Activated B cell treated with CpG ODN at 0.5 μM for 24 hours (primary cell): ENCODE measurements around the gene ARHGAP30. TPM values are rescaled to one million over a fixed set of nuclear protein-coding genes. Genes with fewer than 3 reads are reported as not detected.

Experiments used
- ATAC-seq: fragments of 200-7000 bp; cut with Tn5 transposase; one replicate; pipeline ENCODE4 v1.10.0; 2021; ENCODE audit warnings: low read depth, mild to moderate bottlenecking, moderate library complexity
- CTCF ChIA-PET: fragments of 350-600 bp; sonication (Branson Sonifier 250); formaldehyde crosslinking; loops from one replicate; lab custom pipeline; 2021; ENCODE audit warnings: antibody characterized with exemption; lab: Charles Lee
- POLR2A ChIA-PET: fragments of 350-600 bp; sonication (Branson Sonifier 250); formaldehyde crosslinking; loops from one replicate; lab custom pipeline; 2021; ENCODE audit warnings: antibody characterized with exemption; lab: Charles Lee
- DNase-seq: peaks from one replicate; pipeline ENCODE4 v3.0.0; 2022
- H3K27ac Mint-ChIP-seq: one replicate; pipeline ENCODE4 v1.8.0; 2020; ENCODE audit warnings: mixed read lengths
- H3K27me3 Mint-ChIP-seq: one replicate; pipeline ENCODE4 v1.8.0; 2021; ENCODE audit warnings: mixed read lengths
- H3K36me3 Mint-ChIP-seq: one replicate; pipeline ENCODE4 v1.8.0; 2021; ENCODE audit warnings: low read depth, mixed read lengths
- H3K4me1 Mint-ChIP-seq: one replicate; pipeline ENCODE4 v1.8.0; 2021; ENCODE audit warnings: mixed read lengths
- H3K4me3 Mint-ChIP-seq: one replicate; pipeline ENCODE4 v1.8.0; 2020; ENCODE audit warnings: mild to moderate bottlenecking, mixed read lengths
- H3K9me3 Mint-ChIP-seq: one replicate; pipeline ENCODE4 v1.8.0; 2020; ENCODE audit warnings: mixed read lengths
- intact Hi-C: fragments of 100-400 bp; cut with micrococcal nuclease; formaldehyde crosslinking; loops from one replicate; pipeline ENCODE4 v1.15.1; 2024
- total RNA-seq: library from RNA; stranded (reverse); gene quantifications from 2 replicates; pipeline ENCODE4 v1.2.3, GENCODE V29; 2022
- TF ChIP-seq, protein P1 (sequence below): fragments of 200-600 bp; IDR thresholded peaks from one replicate; pipeline ENCODE4 v1.8.0; 2022; ENCODE audit warnings: antibody characterized with exemption, mild to moderate bottlenecking

ARHGAP30 gene
- total RNA-seq, 1 donor from 2014 or later = 158 TPM

DNA sequence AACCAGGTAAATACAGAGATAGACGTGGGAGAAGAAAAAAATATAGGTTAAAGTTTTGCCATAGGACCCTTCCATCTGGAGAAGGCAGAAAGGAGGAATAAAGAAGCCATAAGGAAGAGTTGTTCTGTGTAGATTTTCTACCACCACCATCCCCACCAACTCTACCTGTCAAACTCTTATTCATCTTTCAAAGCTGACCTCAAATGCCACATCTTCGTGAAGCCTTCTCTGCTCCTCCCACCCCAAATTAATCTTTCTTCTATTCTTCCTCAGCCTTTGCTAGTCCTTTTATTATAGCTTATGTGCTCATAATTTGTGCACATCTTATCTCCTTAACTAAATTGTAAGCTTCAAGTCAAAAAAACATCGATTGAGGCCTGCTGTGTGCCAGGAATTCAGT is 20.9 kb upstream of the ARHGAP30 start:
- POLR2A ChIA-PET = no interaction called here
- no peak for ATAC-seq
- DNase-seq = no peak
- H3K27me3 Mint-ChIP-seq = peaks cover 2% of the 10 kb centered on the region
- H3K36me3 Mint-ChIP-seq = no peaks in the 10 kb centered on the region
- H3K27ac Mint-ChIP-seq = no peak overlapping the region
- H3K9me3 Mint-ChIP-seq = no peaks in the 10 kb centered on the region
- CTCF ChIA-PET = no interaction called here
- no peak overlapping the region for H3K4me3 Mint-ChIP-seq
- peaks cover 4% of the 10 kb centered on the region for H3K4me1 Mint-ChIP-seq
- TF ChIP-seq, protein P1, sequence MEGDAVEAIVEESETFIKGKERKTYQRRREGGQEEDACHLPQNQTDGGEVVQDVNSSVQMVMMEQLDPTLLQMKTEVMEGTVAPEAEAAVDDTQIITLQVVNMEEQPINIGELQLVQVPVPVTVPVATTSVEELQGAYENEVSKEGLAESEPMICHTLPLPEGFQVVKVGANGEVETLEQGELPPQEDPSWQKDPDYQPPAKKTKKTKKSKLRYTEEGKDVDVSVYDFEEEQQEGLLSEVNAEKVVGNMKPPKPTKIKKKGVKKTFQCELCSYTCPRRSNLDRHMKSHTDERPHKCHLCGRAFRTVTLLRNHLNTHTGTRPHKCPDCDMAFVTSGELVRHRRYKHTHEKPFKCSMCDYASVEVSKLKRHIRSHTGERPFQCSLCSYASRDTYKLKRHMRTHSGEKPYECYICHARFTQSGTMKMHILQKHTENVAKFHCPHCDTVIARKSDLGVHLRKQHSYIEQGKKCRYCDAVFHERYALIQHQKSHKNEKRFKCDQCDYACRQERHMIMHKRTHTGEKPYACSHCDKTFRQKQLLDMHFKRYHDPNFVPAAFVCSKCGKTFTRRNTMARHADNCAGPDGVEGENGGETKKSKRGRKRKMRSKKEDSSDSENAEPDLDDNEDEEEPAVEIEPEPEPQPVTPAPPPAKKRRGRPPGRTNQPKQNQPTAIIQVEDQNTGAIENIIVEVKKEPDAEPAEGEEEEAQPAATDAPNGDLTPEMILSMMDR = no peak
- intact Hi-C loops = loop anchor here (2.0 kb wide), 1 partner anchor 14 kb away; no protein-coding TSS in a partner anchor

DNA sequence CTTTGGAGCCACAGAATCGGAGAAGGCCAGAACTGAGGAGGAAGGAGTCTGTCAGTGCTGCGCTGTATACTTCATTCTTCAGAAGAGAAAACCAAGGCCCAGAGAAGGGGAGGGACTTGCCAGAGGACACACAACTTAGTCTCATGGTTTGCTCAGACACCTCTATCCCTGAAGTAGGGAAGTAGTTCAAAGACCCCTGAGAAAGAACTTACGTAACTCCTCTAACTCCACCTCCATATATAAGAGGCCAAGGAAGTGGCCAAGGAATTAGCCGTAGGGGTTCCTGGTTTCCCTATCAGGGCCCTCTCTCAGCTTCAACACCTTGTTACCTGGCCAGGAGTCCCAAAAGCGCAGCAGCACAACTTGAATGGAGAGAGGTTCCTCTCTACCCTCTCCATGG is 20.2 kb upstream of the ARHGAP30 start:
- intact Hi-C loops = loop anchor here (2.0 kb wide), 1 partner anchor 13 kb away; no protein-coding TSS in a partner anchor
- DNase-seq (no peak), ATAC-seq (no peak)
- Mint-ChIP-seq H3K27me3 (peaks cover 2% of the 10 kb centered on the region), H3K4me1 (peaks cover 1% of the 10 kb centered on the region), H3K9me3 (no peaks in the 10 kb centered on the region), H3K36me3 (no peaks in the 10 kb centered on the region), H3K4me3 (no peak overlapping the region), H3K27ac (no peak overlapping the region)
- POLR2A ChIA-PET = no interaction called here
- TF ChIP-seq, protein P1 = no peak
- CTCF ChIA-PET = interaction anchor here (1.1 kb wide), 1 partner anchor 292 kb away, joined by 3 read pairs; no protein-coding TSS in a partner anchor

DNA sequence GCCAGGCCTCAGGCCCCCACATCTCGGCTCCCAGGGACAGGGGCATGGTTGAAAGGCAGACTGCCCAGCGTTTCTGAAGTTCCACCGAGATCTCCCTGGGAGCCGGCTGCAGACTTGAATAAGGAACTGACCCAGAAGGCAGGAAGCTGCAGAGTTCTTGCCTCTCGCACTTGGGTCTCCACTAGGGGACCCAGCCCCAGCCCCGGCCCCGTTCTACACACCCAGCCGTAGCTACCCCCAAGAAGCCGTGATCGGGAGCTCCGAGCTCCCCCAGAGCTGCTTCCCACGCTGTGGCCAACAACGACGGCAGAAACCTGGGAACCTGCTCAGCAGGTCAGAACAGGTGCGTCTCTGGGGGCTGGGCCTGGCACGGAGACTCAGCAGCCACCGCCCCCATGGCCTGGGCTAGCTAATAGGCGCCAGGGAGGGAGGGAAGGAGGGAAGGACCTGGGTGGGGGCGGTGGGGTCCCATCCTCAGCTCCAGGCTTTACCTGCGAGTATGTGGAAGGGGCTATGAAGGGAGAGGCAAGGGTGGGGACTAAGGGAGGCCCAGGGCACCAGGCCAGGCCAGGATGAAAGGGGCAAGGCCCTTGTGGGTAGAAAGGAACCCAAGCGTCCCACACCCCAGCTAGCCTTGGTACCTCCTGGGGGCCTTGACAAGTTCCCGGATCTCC is 19.7 kb upstream of the ARHGAP30 start, which contains the start of gene NECTIN4:
Gene NECTIN4 (minus strand): TSS at position 308 of the 674 bp plus-strand sequence. CDS start 262 bp downstream, at position 46.
- DNase-seq = no peak
- TF ChIP-seq, protein P1 = no peak
- H3K27me3 Mint-ChIP-seq = peaks cover 2% of the 10 kb centered on the region
- ChIA-PET CTCF (interaction anchor here (1.1 kb wide), 1 partner anchor 292 kb away, joined by 3 read pairs; no protein-coding TSS in a partner anchor), POLR2A (interaction anchor here (0.5 kb wide), 1 partner anchor 300 kb away, joined by 5 read pairs; no protein-coding TSS in a partner anchor)
- peaks cover 1% of the 10 kb centered on the region for H3K4me1 Mint-ChIP-seq
- no peaks in the 10 kb centered on the region for H3K36me3 Mint-ChIP-seq
- no peaks in the 10 kb centered on the region for H3K9me3 Mint-ChIP-seq
- no peak for ATAC-seq
- intact Hi-C loops = no loop called here
- no peak within 1 kb of the TSS for H3K27ac Mint-ChIP-seq
- H3K4me3 Mint-ChIP-seq = no peak within 1 kb of the TSS

DNA sequence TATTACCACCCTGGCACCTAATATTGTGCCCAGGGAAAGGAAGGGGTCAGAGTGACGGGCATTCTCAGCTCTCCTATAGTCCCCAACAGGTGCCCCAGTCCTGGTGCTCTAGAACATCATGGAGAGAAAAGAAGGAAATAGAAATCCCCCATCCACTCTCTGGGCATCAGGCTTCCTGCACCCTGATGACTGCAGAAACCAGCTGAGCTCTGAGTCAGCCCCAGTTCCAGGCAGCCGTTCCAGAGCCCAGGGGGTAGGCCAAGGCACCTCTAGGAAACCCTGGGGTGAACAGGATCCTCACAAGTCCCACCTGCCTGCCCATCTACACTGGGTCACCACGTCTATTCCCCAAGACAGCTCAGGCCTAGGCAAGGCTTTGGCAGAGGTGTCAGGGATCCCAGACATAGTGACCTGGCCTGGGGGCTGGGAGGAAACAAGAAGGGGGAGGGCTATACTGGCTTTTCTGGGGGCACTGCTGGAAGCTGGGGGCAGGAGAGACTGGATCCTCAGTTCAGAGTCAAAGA is 19.0 kb upstream of the ARHGAP30 start:
- intact Hi-C loops = no loop called here
- H3K36me3 Mint-ChIP-seq = no peaks in the 10 kb centered on the region
- peaks cover 2% of the 10 kb centered on the region for H3K27me3 Mint-ChIP-seq
- H3K4me1 Mint-ChIP-seq = no peaks in the 10 kb centered on the region
- H3K4me3 Mint-ChIP-seq = no peak overlapping the region
- DNase-seq (no peak), ATAC-seq (no peak)
- no peak overlapping the region for H3K27ac Mint-ChIP-seq
- CTCF ChIA-PET = no interaction called here
- TF ChIP-seq, protein P1 = no peak
- no peaks in the 10 kb centered on the region for H3K9me3 Mint-ChIP-seq
- POLR2A ChIA-PET = no interaction called here

DNA sequence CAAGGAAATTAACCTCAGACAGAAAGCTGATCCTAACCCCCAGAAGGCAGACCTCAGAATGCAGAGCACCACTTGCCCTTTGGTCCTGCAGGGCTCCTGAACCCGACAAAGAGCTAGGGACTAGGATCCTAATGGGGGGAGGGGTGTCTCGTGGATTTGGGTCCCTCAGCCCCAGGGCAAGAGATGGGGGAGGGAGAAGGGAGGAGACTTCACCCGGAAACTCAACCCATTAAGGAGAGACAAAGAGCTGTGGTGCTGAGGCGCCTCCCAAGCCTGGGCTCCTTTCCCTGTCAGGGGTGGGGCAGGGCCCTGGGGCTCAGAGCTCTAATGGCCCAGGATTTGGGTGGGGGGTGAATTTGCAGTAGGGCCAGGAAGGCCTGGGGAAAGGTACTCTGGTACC is 16.8 kb upstream of the ARHGAP30 start:
- Mint-ChIP-seq H3K27ac (no peak overlapping the region), H3K36me3 (no peaks in the 10 kb centered on the region), H3K27me3 (peaks cover 2% of the 10 kb centered on the region), H3K9me3 (no peaks in the 10 kb centered on the region), H3K4me1 (no peaks in the 10 kb centered on the region), H3K4me3 (no peak overlapping the region)
- TF ChIP-seq, protein P1 = no peak
- intact Hi-C loops = no loop called here
- DNase-seq = no peak
- no peak for ATAC-seq
- POLR2A ChIA-PET = interaction anchor here (1.0 kb wide), 1 partner anchor 11 kb away, joined by 3 read pairs; the partner anchor contains the start of gene KLHDC9
- CTCF ChIA-PET = no interaction called here
